Kidney epithelial cell (primary cell): ENCODE results near the gene TRAPPC12. TPM values are rescaled to one million over a fixed set of nuclear protein-coding genes. Genes with fewer than 3 reads are reported as not detected.

Source experiments
- DNase-seq: peaks from one replicate; pipeline ENCODE4 v3.0.0-alpha.2; 2010; ENCODE audit warnings: low read depth
- H3K27me3 ChIP-seq: 2 replicates; pipeline ENCODE4 v1.6.0; 2011; ENCODE audit warnings: low read length; ENCODE audit not compliant: control insufficient read depth, insufficient read depth
- H3K36me3 ChIP-seq: 2 replicates; pipeline ENCODE4 v1.5.1; 2011; ENCODE audit warnings: low read length; ENCODE audit not compliant: control insufficient read depth, insufficient read depth
- H3K4me3 ChIP-seq: 2 replicates; pipeline ENCODE4 v1.5.1; 2011; ENCODE audit warnings: low read depth, mild to moderate bottlenecking, control low read depth, low read length
- total RNA-seq: library from RNA; depleted of rRNA; stranded (reverse); fragments of >200 nt; gene quantifications from 2 replicates; pipeline ENCODE4 v1.2.3, GENCODE V29; 2015
- TF ChIP-seq, protein P1 (sequence below): IDR thresholded peaks from 2 replicates; pipeline ENCODE4 v1.5.1; 2011; ENCODE audit warnings: mild to moderate bottlenecking, moderate library complexity, low read length, control low read depth, inconsistent platforms; ENCODE audit not compliant: insufficient read depth, poor library complexity, severe bottlenecking

The TRAPPC12 gene
- total RNA-seq, 1 donor from 2014 or later, result 47.7 TPM

DNA sequence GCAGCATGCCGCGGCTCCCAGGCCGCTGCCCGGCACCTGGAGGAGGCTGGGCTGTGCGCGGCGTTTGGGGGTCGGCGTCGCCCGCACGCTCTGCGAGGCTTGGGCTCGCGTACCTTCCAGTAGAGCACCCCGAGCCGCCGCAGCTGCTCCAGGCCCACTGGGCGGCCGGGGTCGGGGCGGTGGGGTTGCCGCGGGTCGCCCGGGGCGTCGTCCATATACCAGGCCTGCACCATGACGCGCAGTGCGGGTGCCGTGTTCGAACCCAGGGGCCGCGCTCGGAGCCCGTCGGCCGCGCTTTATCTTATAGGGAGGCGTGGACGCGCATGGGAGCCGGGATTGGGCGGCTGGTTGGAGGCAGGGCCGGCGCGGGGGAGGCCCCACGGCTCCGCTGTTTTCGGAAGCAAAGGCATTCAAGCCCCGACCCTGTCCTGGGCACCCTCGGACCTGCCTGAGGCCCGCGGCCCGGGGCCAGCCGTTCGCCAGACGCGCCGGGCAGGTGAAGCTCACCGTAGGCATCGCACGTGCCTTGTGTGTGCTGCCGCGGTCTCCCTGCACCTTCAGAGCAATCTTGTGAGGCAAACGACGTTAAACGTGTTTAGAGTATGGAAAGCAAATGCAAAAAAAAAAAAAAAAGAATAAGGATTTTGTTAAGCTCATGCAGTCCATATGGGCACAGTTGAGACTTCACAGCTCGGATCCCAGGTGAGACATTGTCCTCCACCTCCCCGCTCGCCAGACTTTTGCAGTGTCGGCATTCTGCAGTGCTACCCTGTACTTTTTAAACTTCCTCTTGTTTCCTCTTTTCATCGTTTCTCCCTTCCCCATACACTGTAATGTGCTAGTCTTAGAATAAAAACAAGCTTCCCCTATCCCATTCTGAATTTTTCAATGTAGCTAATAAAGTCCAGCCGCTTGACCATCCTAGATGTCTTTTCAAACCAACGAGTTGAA is 140.0 kb downstream of the TRAPPC12 start, which contains the start of gene ADI1:
Gene ADI1 (minus strand): TSS at position 277 of the 951 bp plus-strand sequence. CDS start 44 bp downstream, at position 233.
- H3K27me3 ChIP-seq, result no peaks in the 10 kb centered on the region
- no peak for DNase-seq
- TF ChIP-seq, protein P1, sequence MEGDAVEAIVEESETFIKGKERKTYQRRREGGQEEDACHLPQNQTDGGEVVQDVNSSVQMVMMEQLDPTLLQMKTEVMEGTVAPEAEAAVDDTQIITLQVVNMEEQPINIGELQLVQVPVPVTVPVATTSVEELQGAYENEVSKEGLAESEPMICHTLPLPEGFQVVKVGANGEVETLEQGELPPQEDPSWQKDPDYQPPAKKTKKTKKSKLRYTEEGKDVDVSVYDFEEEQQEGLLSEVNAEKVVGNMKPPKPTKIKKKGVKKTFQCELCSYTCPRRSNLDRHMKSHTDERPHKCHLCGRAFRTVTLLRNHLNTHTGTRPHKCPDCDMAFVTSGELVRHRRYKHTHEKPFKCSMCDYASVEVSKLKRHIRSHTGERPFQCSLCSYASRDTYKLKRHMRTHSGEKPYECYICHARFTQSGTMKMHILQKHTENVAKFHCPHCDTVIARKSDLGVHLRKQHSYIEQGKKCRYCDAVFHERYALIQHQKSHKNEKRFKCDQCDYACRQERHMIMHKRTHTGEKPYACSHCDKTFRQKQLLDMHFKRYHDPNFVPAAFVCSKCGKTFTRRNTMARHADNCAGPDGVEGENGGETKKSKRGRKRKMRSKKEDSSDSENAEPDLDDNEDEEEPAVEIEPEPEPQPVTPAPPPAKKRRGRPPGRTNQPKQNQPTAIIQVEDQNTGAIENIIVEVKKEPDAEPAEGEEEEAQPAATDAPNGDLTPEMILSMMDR, result no peak
- no peaks in the 10 kb centered on the region for H3K36me3 ChIP-seq
- peak within 1 kb of the TSS; percentile 72 for H3K4me3 ChIP-seq

DNA sequence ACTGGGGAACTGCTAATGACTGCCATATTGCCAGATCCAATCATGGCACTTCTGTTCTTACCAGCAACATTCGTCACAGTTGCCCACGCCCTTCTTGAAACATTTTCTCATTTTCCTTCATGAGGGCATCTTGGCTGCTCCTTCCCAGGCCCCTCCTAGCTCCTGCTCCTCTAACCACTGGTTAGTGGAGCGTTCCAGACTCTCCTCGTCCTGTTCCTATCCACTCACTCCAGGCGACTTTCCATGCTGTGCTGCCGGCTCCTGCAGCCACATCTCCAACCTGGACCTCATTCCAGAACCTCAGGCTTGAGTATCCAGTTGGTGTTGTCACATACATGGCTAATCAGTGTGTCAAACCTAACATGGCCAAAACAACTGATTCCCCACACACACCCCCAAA is 141.1 kb downstream of the TRAPPC12 start:
- TF ChIP-seq, protein P1, result no peak
- Histone ChIP-seq H3K36me3 (no peaks in the 10 kb centered on the region), H3K27me3 (no peaks in the 10 kb centered on the region), H3K4me3 (no peak overlapping the region)
- DNase-seq, result no peak

DNA sequence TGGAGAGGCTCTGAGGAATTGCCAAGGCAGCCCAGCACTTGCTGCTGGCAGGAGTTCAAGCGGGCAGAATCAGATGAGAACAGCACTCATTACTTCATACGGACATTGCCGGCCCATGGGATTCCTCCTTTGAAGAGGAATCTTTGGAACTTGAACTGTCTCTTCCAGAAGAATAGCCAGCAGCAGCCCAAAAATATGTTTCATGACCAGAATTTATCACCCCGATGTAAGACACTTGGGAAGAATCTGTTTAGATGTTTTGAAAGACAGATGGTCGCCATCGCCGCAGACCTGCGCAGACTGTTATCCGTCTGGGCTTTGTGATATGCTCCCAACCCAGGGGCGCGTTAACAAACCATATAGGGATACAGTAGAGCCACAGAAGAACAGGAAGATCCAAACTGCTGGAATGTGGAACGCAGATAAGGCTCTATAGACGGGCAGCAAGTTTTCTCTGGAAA is 143.5 kb downstream of the TRAPPC12 start:
- Histone ChIP-seq H3K27me3 (no peaks in the 10 kb centered on the region), H3K36me3 (no peaks in the 10 kb centered on the region), H3K4me3 (no peak overlapping the region)
- no peak for DNase-seq
- TF ChIP-seq, protein P1, result no peak

DNA sequence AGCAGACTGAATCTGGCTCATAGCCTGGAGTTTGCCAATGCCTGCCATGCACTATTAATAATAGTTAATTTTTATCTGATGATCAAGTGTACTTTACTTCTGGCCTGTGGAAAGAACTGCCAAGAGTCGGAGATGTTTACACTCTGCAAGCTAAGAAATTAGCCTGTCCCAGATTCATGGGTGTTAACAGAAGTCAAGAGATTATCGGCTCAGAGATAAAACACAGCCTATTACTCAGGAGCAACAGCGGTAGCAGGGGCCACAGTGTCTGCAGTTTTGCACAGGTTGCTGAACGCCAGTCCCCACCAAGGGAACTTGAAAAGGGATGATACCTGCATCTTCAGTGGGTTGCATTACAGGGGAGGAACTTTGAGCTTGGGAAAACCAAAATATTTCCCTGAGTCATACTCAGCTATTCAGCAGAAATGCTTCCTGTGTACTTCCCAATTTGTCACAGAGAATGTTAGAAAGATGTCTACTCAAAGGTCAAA is 144.1 kb downstream of the TRAPPC12 start:
- no peak for DNase-seq
- Histone ChIP-seq H3K27me3 (no peaks in the 10 kb centered on the region), H3K36me3 (no peaks in the 10 kb centered on the region), H3K4me3 (no peak overlapping the region)
- TF ChIP-seq, protein P1, result no peak

DNA sequence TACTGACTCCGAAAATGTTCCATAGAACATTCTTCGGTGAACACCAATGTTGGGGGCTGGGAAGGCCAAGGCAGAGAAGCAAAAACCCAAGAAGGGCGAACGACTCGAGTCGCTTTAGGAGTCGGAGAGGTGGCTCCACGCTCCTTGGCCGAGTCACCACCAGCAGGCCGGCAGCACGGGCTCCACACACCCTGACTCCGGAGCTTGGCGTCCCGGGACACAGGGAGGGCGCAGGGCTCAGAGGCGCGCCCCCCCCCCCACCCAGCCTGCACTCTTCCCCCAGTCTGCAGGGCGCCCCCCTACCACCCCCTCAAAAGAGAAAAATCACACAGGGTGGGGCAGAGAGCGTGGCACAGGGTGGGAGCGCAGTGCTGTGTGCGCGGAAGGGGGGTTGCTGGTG is 147.4 kb downstream of the TRAPPC12 start:
- Histone ChIP-seq H3K27me3 (no peaks in the 10 kb centered on the region), H3K4me3 (no peak overlapping the region), H3K36me3 (no peaks in the 10 kb centered on the region)
- DNase-seq, result no peak
- TF ChIP-seq, protein P1, result no peak
